ENCODE measurements around the gene ZSWIM8. TPM values are rescaled to one million over a fixed set of nuclear protein-coding genes. Genes with fewer than 3 reads are reported as not detected.

Gene ZSWIM8
- total RNA-seq, 4 donors from 2014 or later = 52.6 to 81.4 (median 78.9) TPM

DNA sequence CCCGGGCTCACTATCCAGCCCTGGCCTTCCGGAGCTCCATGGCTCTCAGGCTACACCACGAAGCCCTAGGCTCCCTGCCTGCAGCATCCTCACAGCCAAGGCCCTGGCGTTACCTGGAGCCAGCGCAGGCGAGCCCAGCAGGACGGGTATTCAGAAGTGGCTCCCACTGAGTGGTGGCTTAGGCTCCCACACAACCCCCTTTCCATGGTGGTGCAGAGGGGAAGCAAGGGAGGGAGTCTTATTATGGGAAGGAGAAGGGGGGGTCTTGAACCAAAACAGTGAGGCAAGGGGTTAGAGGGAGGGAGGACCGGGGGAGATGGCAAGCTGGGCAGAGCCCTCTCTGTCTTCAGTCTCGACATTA, 55.6 kb downstream of the ZSWIM8 start:
- H3K9me3 ChIP-seq = no peaks in the 10 kb centered on the region
- no peak for ATAC-seq
- no peaks in the 10 kb centered on the region for H3K27me3 ChIP-seq
- TF ChIP-seq, protein P1, sequence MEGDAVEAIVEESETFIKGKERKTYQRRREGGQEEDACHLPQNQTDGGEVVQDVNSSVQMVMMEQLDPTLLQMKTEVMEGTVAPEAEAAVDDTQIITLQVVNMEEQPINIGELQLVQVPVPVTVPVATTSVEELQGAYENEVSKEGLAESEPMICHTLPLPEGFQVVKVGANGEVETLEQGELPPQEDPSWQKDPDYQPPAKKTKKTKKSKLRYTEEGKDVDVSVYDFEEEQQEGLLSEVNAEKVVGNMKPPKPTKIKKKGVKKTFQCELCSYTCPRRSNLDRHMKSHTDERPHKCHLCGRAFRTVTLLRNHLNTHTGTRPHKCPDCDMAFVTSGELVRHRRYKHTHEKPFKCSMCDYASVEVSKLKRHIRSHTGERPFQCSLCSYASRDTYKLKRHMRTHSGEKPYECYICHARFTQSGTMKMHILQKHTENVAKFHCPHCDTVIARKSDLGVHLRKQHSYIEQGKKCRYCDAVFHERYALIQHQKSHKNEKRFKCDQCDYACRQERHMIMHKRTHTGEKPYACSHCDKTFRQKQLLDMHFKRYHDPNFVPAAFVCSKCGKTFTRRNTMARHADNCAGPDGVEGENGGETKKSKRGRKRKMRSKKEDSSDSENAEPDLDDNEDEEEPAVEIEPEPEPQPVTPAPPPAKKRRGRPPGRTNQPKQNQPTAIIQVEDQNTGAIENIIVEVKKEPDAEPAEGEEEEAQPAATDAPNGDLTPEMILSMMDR (IDR thresholded peaks at IDR 0.05 in 4 of 5, conservative IDR thresholded peaks at IDR 0.05 in 1 of 5) = no peak
- TF ChIP-seq POLR2A (IDR thresholded peaks at IDR 0.05) = no peak
- no peak for DNase-seq
- no peak overlapping the region for H3K4me3 ChIP-seq
- no peaks in the 10 kb centered on the region for H3K4me1 ChIP-seq
- peaks cover 0 to 61% of the 10 kb centered on the region in 2 donors for H3K36me3 ChIP-seq
- intact Hi-C loops (cut with DNase I; ENCODE audit: low total_unique reads) (no loop called here), in situ Hi-C loops (cut with MboI; ENCODE audit: low sequenced_read_pairs in 4 of 4) (no loop called here)
- H3K27ac ChIP-seq = no peak overlapping the region

DNA sequence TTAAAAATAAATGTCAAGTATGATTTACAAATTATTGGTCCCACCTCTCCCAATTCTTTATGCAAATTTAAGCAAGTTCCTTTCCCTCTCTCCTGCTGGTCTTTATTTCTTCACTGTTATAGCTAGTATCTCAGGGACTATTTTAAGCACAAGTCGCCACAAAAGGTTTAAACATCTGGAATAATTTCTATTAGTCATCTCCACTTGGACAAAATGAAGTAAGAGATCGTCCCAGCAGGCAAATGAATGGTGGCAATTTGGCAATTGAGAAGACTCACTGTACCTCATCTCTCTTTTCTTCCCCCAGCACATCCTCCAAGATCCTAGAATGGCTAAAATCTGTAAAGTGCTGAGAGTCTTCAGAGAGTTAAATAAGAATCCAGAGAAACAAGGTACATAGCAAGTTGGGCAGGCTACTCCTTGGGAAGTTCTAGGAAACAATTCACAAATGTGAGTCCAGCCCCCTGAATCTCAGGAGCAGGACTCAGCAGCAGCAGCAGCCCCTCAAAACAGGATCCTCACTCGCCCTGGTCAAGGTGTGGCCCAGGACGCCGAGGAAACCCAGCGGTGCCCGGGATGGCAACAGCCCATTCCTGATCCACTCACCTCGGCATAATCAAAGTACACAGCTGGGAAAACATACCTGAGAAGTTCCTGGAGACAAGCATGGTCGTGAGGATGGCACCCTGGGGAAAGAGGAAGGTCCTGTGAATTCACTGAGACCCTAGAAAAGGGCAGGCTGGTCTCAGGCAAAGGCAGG, 56.3 kb downstream of the ZSWIM8 start:
- H3K4me1 ChIP-seq = no peaks in the 10 kb centered on the region
- H3K36me3 ChIP-seq = peaks cover 0 to 61% of the 10 kb centered on the region in 2 donors
- H3K9me3 ChIP-seq = no peaks in the 10 kb centered on the region
- no peak for ATAC-seq
- no peak for DNase-seq
- no peak for TF ChIP-seq POLR2A (IDR thresholded peaks at IDR 0.05)
- TF ChIP-seq, protein P1 (IDR thresholded peaks at IDR 0.05 in 4 of 5, conservative IDR thresholded peaks at IDR 0.05 in 1 of 5) = no peak
- in situ Hi-C loops (cut with MboI; ENCODE audit: low sequenced_read_pairs in 4 of 4) = no loop called here
- no peaks in the 10 kb centered on the region for H3K27me3 ChIP-seq
- intact Hi-C loops (cut with DNase I; ENCODE audit: low total_unique reads) = no loop called here
- no peak overlapping the region for H3K4me3 ChIP-seq
- no peak overlapping the region for H3K27ac ChIP-seq

DNA sequence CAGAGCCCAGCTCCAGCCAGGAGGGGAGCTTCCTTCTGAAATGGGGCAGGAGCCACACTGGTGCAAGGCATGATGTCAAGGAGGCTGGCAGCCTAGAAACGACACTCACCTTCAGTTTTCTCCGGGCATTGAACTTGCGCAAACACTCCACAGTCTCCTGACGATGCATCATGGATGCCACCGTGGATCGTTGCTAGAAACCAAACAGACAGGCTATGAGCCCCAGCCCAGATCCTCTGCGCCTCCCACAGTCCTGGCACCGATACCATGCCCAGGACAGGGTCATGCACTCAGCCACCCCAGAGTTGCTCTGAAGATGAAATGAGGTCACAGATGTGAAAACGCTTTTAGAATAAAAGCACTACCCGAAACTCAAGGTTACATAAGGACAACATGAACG, 56.9 kb downstream of the ZSWIM8 start:
- Histone ChIP-seq H3K9me3 (no peaks in the 10 kb centered on the region), H3K4me3 (no peak overlapping the region), H3K27ac (no peak overlapping the region), H3K36me3 (peaks cover 0 to 61% of the 10 kb centered on the region in 2 donors), H3K4me1 (no peaks in the 10 kb centered on the region), H3K27me3 (no peaks in the 10 kb centered on the region)
- ATAC-seq (no peak), DNase-seq (no peak)
- intact Hi-C loops (cut with DNase I; ENCODE audit: low total_unique reads) (no loop called here), in situ Hi-C loops (cut with MboI; ENCODE audit: low sequenced_read_pairs in 4 of 4) (no loop called here)
- TF ChIP-seq POLR2A (IDR thresholded peaks at IDR 0.05) = no peak
- TF ChIP-seq, protein P1 (IDR thresholded peaks at IDR 0.05 in 4 of 5, conservative IDR thresholded peaks at IDR 0.05 in 1 of 5) = no peak

DNA sequence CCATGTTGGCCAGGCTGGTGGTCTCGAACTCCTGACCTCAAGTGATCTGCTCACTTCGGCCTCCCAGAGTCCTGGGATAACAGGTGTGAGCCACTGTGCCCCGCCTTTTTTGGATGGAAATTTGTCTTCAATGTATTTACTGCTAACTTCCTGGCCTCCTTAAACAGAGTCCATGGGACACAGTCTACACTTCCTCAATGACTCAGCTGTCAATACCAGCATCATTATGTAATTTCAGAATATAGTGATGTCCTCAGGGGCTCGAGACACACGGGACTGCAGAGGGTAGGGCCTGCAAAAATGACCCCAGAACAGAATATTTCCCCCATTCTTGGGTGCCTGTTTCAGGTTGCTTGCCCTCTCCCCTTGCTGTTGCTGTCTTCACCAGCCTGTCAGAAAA, 57.9 kb downstream of the ZSWIM8 start:
- Histone ChIP-seq H3K36me3 (peaks cover 0 to 61% of the 10 kb centered on the region in 2 donors), H3K4me1 (no peaks in the 10 kb centered on the region), H3K4me3 (no peak overlapping the region), H3K27ac (no peak overlapping the region), H3K27me3 (no peaks in the 10 kb centered on the region), H3K9me3 (no peaks in the 10 kb centered on the region)
- TF ChIP-seq, protein P1 (IDR thresholded peaks at IDR 0.05 in 4 of 5, conservative IDR thresholded peaks at IDR 0.05 in 1 of 5) = no peak
- TF ChIP-seq POLR2A (IDR thresholded peaks at IDR 0.05) = no peak
- in situ Hi-C loops (cut with MboI; ENCODE audit: low sequenced_read_pairs in 4 of 4) (no loop called here), intact Hi-C loops (cut with DNase I; ENCODE audit: low total_unique reads) (no loop called here)
- DNase-seq = no peak
- ATAC-seq = no peak

Measured in gastrocnemius medialis (tissue), 4 donors.